Endothelial cell of umbilical vein (primary cell): ENCODE data around the gene PRRG2. TPM values are rescaled to one million over a fixed set of nuclear protein-coding genes. Genes with fewer than 3 reads are reported as not detected.

Experiments
- BruUV-seq: library from RNA; stranded (reverse); fragments of 400-500 nt; replicated peaks from 2 replicates; lab custom pipeline; 2021; lab: Mats Ljungman, UMichigan
- CTCF ChIA-PET: fragments of 300-600, 350-600 bp; sonication (Branson Sonifier 250); formaldehyde crosslinking; loops from one replicate; lab custom pipeline; 2021; ENCODE audit warnings: antibody characterized with exemption, inconsistent platforms; lab: Charles Lee
- POLR2A ChIA-PET: fragments of 300-600, 350-600 bp; sonication (Branson Sonifier 250); formaldehyde crosslinking; loops from one replicate; lab custom pipeline; 2021; ENCODE audit warnings: antibody characterized with exemption, inconsistent platforms; lab: Charles Lee
- DNase-seq: peaks from one replicate; pipeline ENCODE4 v3.0.0-alpha.2; 2011; ENCODE audit warnings: low read depth, low spot score
- FAIRE-seq: peaks from 2 replicates; lab custom pipeline; 2011; peaks lifted over from hg19 to GRCh38; lab: Jason Lieb, UNC
- H2AFZ ChIP-seq: 2 replicates; pipeline ENCODE4 v1.6.0; 2012; ENCODE audit warnings: low read depth, low read length, control low read depth, inconsistent platforms
- H3K27ac ChIP-seq: 2 replicates; pipeline ENCODE4 v1.5.1; 2011; ENCODE audit warnings: low read depth, mild to moderate bottlenecking, control low read depth, low read length, moderate library complexity; ENCODE audit not compliant: insufficient read depth
- H3K27me3 ChIP-seq, 2 experiments: 2 replicates each; pipeline versions ENCODE4 v1.6.0 to v1.6.1; 2011; ENCODE audit warnings: low read length in 2 of 2, mixed read lengths in 1 of 2; ENCODE audit not compliant: control insufficient read depth in 2 of 2, insufficient read depth in 2 of 2
- H3K36me3 ChIP-seq, 2 experiments: 2 replicates in 1 of 2; 3 replicates in 1 of 2; pipeline ENCODE4 v1.5.1; 2011; ENCODE audit warnings: low read length in 2 of 2, mild to moderate bottlenecking in 1 of 2, moderate library complexity in 1 of 2; ENCODE audit not compliant: control insufficient read depth in 2 of 2, insufficient read depth in 2 of 2; ENCODE audit errors: extremely low read depth in 1 of 2
- H3K4me1 ChIP-seq: 3 replicates; pipeline ENCODE4 v1.5.1; 2011; ENCODE audit warnings: mild to moderate bottlenecking, low read length; ENCODE audit not compliant: control insufficient read depth, insufficient read depth; ENCODE audit errors: extremely low read depth
- H3K4me2 ChIP-seq: 2 replicates; pipeline ENCODE4 v1.6.1; 2011; ENCODE audit warnings: low read length, control low read depth, mixed read lengths; ENCODE audit not compliant: insufficient read depth
- H3K4me3 ChIP-seq, 3 experiments: fragments of 200-600 bp in 1 of 3; sonication (generic), shearing (Covaris generic) in 1 of 3; replicated peaks in 1 of 3; 2 replicates each; pipeline ENCODE4 v1.5.1; 2011 to 2016; ENCODE audit warnings: control low read depth in 3 of 3, low read length in 3 of 3, mild to moderate bottlenecking in 2 of 3, inconsistent platforms in 1 of 3, low read depth in 1 of 3, moderate library complexity in 1 of 3; ENCODE audit not compliant: insufficient read depth in 1 of 3
- H3K79me2 ChIP-seq: 2 replicates; pipeline ENCODE4 v1.6.0; 2012; ENCODE audit warnings: low read length, inconsistent platforms; ENCODE audit not compliant: control insufficient read depth, insufficient read depth
- H3K9ac ChIP-seq: replicated peaks from 2 replicates; pipeline ENCODE3; 2011; ENCODE audit warnings: low read length, control low read depth; ENCODE audit not compliant: insufficient read depth; ENCODE audit errors: extremely low read depth
- H3K9me1 ChIP-seq: replicated peaks from 3 replicates; pipeline ENCODE4 v1.6.0; 2011; ENCODE audit warnings: mild to moderate bottlenecking, low read length; ENCODE audit not compliant: control insufficient read depth, insufficient read depth; ENCODE audit errors: extremely low read depth
- H3K9me3 ChIP-seq: replicated peaks from 2 replicates; pipeline ENCODE4 v1.5.1; 2012; ENCODE audit warnings: low read length, inconsistent platforms; ENCODE audit not compliant: control insufficient read depth, insufficient read depth
- H4K20me1 ChIP-seq: replicated peaks from 2 replicates; pipeline ENCODE3; 2011; ENCODE audit warnings: mild to moderate bottlenecking, low read length; ENCODE audit not compliant: control insufficient read depth, insufficient read depth; ENCODE audit errors: extremely low read depth
- CTCF ChIP-seq, 2 donors: IDR thresholded peaks; 1 replicate in 1 of 2; 2 replicates in 1 of 2; pipeline ENCODE4 v1.5.1; 2011; ENCODE audit warnings: low read length in 2 of 2, mild to moderate bottlenecking in 2 of 2, moderate library complexity in 2 of 2, control low read depth in 1 of 2, inconsistent platforms in 1 of 2, low read depth in 1 of 2; ENCODE audit not compliant: insufficient read depth in 1 of 2; ENCODE audit errors: extremely low read depth in 1 of 2
- EZH2 ChIP-seq: IDR thresholded peaks from 2 replicates; pipeline ENCODE4 v1.6.1; 2012; ENCODE audit warnings: borderline replicate concordance, low read depth, mild to moderate bottlenecking, moderate library complexity, low read length, inconsistent platforms; ENCODE audit not compliant: severe bottlenecking
- FOS ChIP-seq: IDR thresholded peaks from 2 replicates; pipeline ENCODE4 v1.6.1; 2011; ENCODE audit warnings: mild to moderate bottlenecking, low read length, moderate library complexity, borderline replicate concordance; ENCODE audit not compliant: insufficient read depth
- GATA2 ChIP-seq: IDR thresholded peaks from 2 replicates; pipeline ENCODE4 v1.7.0; 2011; ENCODE audit warnings: low read depth, mild to moderate bottlenecking, moderate library complexity, mixed read lengths, low read length; ENCODE audit not compliant: insufficient read length, insufficient read depth
- JUN ChIP-seq: IDR thresholded peaks from 2 replicates; pipeline ENCODE4 v1.6.1; 2011; ENCODE audit warnings: borderline replicate concordance, low read depth; ENCODE audit not compliant: insufficient read length, insufficient read depth
- MAX ChIP-seq: IDR thresholded peaks from 2 replicates; pipeline ENCODE4 v1.6.1; 2011; ENCODE audit not compliant: insufficient read depth, insufficient read length
- MYC ChIP-seq: IDR thresholded peaks from one replicate; pipeline ENCODE4 v1.6.1; 2011; ENCODE audit warnings: mild to moderate bottlenecking, low read depth, low read length
- POLR2A ChIP-seq: IDR thresholded peaks from 2 replicates; pipeline ENCODE4 v1.6.1; 2012; ENCODE audit warnings: low read depth, mild to moderate bottlenecking, control low read depth, low read length
- POLR2AphosphoS5 ChIP-seq: IDR thresholded peaks from 2 replicates; pipeline ENCODE4 v1.6.1; 2012; ENCODE audit warnings: low read depth, mild to moderate bottlenecking, control low read depth, low read length, moderate library complexity; ENCODE audit not compliant: insufficient read depth
- dilution Hi-C: fragments of 300-500 bp; cut with MboI; formaldehyde crosslinking; loops from one replicate; pipeline ENCODE4 v1.15.0; 2019; ENCODE audit warnings: low sequenced_read_pairs; ENCODE audit not compliant: extremely low pct_ligation_motif_present
- intact Hi-C: fragments of 100-400 bp; cut with micrococcal nuclease; formaldehyde crosslinking; loops from one replicate; pipeline ENCODE4 v1.10.0; 2022
- polyA plus RNA-seq, 4 experiments: library from polyadenylated mRNA; depleted of rRNA in 3 of 4; stranded (reverse) in 3 of 4; unstranded in 1 of 4; fragments of >200 nt; gene quantifications; 2 replicates each; pipeline versions ENCODE4 v1.2.1 to v1.2.3, GENCODE V29; 2011 to 2012; ENCODE audit warnings: missing spikeins in 1 of 4
- total RNA-seq: library from RNA; stranded (reverse); gene quantifications from 2 replicates; pipeline ENCODE4 v1.2.3, GENCODE V29; 2021

Gene PRRG2
- total and polyA plus RNA-seq, 2 donors (not counting 3 experiments of a cell fraction or from before 2014, with no cell fraction given) = 2.6 to 2.9 TPM

GRCh38 chr19:49579193-49579592, 1.9 kb upstream of the PRRG2 start:
- H3K9me1 ChIP-seq = no peaks in the 10 kb centered on the region
- H3K27me3 ChIP-seq = no peaks in the 10 kb centered on the region
- dilution Hi-C loops = no loop called here
- no TSS peak for BruUV-seq
- H3K4me3 ChIP-seq = peak overlapping the region in 1 of 3 experiments; percentile 84
- no peak overlapping the region for H3K27ac ChIP-seq
- peaks cover 15% of the 10 kb centered on the region for H3K4me1 ChIP-seq
- CTCF ChIA-PET = interaction anchor here (0.9 to 2.9 kb wide), 6 partner anchors 8 to 73 kb away, joined by 3 to 39 read pairs (median 4); no protein-coding TSS in a partner anchor
- no peaks in the 10 kb centered on the region for H4K20me1 ChIP-seq
- H3K9me3 ChIP-seq = no peaks in the 10 kb centered on the region
- peak overlapping the region; percentile 62 for H3K4me2 ChIP-seq
- TF ChIP-seq FOS = no peak
- no peak for TF ChIP-seq MYC
- no peak for TF ChIP-seq POLR2AphosphoS5
- TF ChIP-seq EZH2 = no peak
- TF ChIP-seq GATA2 = no peak
- TF ChIP-seq JUN = no peak
- no peak for TF ChIP-seq POLR2A
- TF ChIP-seq MAX = no peak
- TF ChIP-seq CTCF (IDR thresholded peaks at IDR 0.05; ENCODE audit: extremely low read depth in 1 of 2, insufficient read depth in 1 of 2, low read depth in 1 of 2, low read length in 2 of 2) = no peak
- H3K36me3 ChIP-seq = peaks cover 4 to 6% of the 10 kb centered on the region in 2 experiments
- no peak overlapping the region for H2AFZ ChIP-seq
- intact Hi-C loops = no loop called here
- peaks cover 36% of the 10 kb centered on the region for H3K79me2 ChIP-seq
- POLR2A ChIA-PET = interaction anchor here (1.6 to 2.1 kb wide), 4 partner anchors 8 to 84 kb away, joined by 3 to 9 read pairs (median 6); partner anchors contain the start of gene RPS11
- H3K9ac ChIP-seq = peak overlapping the region; percentile 82
- FAIRE-seq (no peak), DNase-seq (no peak)
